ENCODE data around the gene EYA3.

EYA3 gene

GRCh38 chr1:28046716-28047115 lies 41.7 kb downstream of the EYA3 start:
- TF ChIP-seq CTCF (IDR thresholded peaks at IDR 0.05; ENCODE audit: low read depth, low read length) (no peak), POLR2A (IDR thresholded peaks at IDR 0.05; ENCODE audit: extremely low read depth, insufficient read length) (no peak), MAX (IDR thresholded peaks at IDR 0.05; ENCODE audit: low read depth, low read length) (no peak), MYC (IDR thresholded peaks at IDR 0.05; ENCODE audit: low read depth, low read length) (no peak)
- H3K4me3 ChIP-seq (ENCODE audit: low read depth, low read length): no peak overlapping the region
- peak; percentile 60 for DNase-seq (ENCODE audit: low read depth)

- H3K4me3 ChIP-seq (ENCODE audit: low read depth, low read length): no peak overlapping the region
- TF ChIP-seq POLR2A (IDR thresholded peaks at IDR 0.05; ENCODE audit: extremely low read depth, insufficient read length): no peak
- no peak for TF ChIP-seq MYC (IDR thresholded peaks at IDR 0.05; ENCODE audit: low read depth, low read length)
- TF ChIP-seq MAX (IDR thresholded peaks at IDR 0.05; ENCODE audit: low read depth, low read length): no peak
- TF ChIP-seq CTCF (IDR thresholded peaks at IDR 0.05; ENCODE audit: low read depth, low read length): no peak
- DNase-seq (ENCODE audit: low read depth): no peak
Observed at GRCh38 chr1:28045777-28046176, 42.6 kb downstream of the EYA3 start.

GRCh38 chr1:28044399-28044798 lies 44.0 kb downstream of the EYA3 start:
- DNase-seq (ENCODE audit: low read depth): no peak
- no peak overlapping the region for H3K4me3 ChIP-seq (ENCODE audit: low read depth, low read length)
- TF ChIP-seq POLR2A (IDR thresholded peaks at IDR 0.05; ENCODE audit: extremely low read depth, insufficient read length) (no peak), CTCF (IDR thresholded peaks at IDR 0.05; ENCODE audit: low read depth, low read length) (no peak)

GRCh38 chr1:28039341-28039740 lies 49.1 kb downstream of the EYA3 start:
- no peak overlapping the region for H3K4me3 ChIP-seq (ENCODE audit: low read depth, low read length)
- TF ChIP-seq CTCF (IDR thresholded peaks at IDR 0.05; ENCODE audit: low read depth, low read length) (no peak), MAX (IDR thresholded peaks at IDR 0.05; ENCODE audit: low read depth, low read length) (no peak), POLR2A (IDR thresholded peaks at IDR 0.05; ENCODE audit: extremely low read depth, insufficient read length) (no peak), MYC (IDR thresholded peaks at IDR 0.05; ENCODE audit: low read depth, low read length) (no peak)
- no peak for DNase-seq (ENCODE audit: low read depth)

- DNase-seq (ENCODE audit: low read depth): no peak
- H3K4me3 ChIP-seq (ENCODE audit: low read depth, low read length): no peak overlapping the region
- TF ChIP-seq CTCF (IDR thresholded peaks at IDR 0.05; ENCODE audit: low read depth, low read length) (no peak), MAX (IDR thresholded peaks at IDR 0.05; ENCODE audit: low read depth, low read length) (no peak), MYC (IDR thresholded peaks at IDR 0.05; ENCODE audit: low read depth, low read length) (no peak), POLR2A (IDR thresholded peaks at IDR 0.05; ENCODE audit: extremely low read depth, insufficient read length) (no peak)
Observed at GRCh38 chr1:28037946-28038345, 50.5 kb downstream of the EYA3 start.

- TF ChIP-seq CTCF (IDR thresholded peaks at IDR 0.05; ENCODE audit: low read depth, low read length) (no peak), POLR2A (IDR thresholded peaks at IDR 0.05; ENCODE audit: extremely low read depth, insufficient read length) (no peak), MYC (IDR thresholded peaks at IDR 0.05; ENCODE audit: low read depth, low read length) (no peak), MAX (IDR thresholded peaks at IDR 0.05; ENCODE audit: low read depth, low read length) (no peak)
Observed at GRCh38 chr1:28037206-28037605, 51.2 kb downstream of the EYA3 start.

More at GRCh38 chr1:28037206-28037605, 51.2 kb downstream of the EYA3 start:
- no peak overlapping the region for H3K4me3 ChIP-seq (ENCODE audit: low read depth, low read length)
- DNase-seq (ENCODE audit: low read depth): no peak
